GM19025 (cell line): Measurements from ENCODE around the gene PSMA7.

ENCODE experiments used
- ATAC-seq: cut with Tn5 transposase; IDR thresholded peaks from one replicate; pipeline ENCODE4 v1.9.1; 2021; ENCODE audit warnings: mild to moderate bottlenecking, low read depth, moderate library complexity; ENCODE audit not compliant: unreplicated experiment

PSMA7 gene

GRCh38 chr20:62103508-62104233 is 39.5 kb downstream of the PSMA7 start:
- no peak for ATAC-seq

GRCh38 chr20:62101078-62101477 is 42.1 kb downstream of the PSMA7 start:
- no peak for ATAC-seq

- no peak for ATAC-seq
Observed at GRCh38 chr20:62097881-62098407, 45.2 kb downstream of the PSMA7 start.

- no peak for ATAC-seq
Observed at GRCh38 chr20:62096421-62097380, 46.5 kb downstream of the PSMA7 start.

GRCh38 chr20:62089393-62089792 is 53.8 kb downstream of the PSMA7 start:
- no peak for ATAC-seq

- no peak for ATAC-seq
Observed at GRCh38 chr20:62088258-62089127, 54.7 kb downstream of the PSMA7 start.

GRCh38 chr20:62087632-62088031 is 55.6 kb downstream of the PSMA7 start:
- no peak for ATAC-seq

GRCh38 chr20:62087227-62087626 is 56.0 kb downstream of the PSMA7 start:
- ATAC-seq = no peak
